PC-3 (cell line): ENCODE data around the gene CEP131. TPM values are rescaled to one million over a fixed set of nuclear protein-coding genes. Genes with fewer than 3 reads are reported as not detected.

ENCODE experiments used
- ATAC-seq: fragments of 200-7000 bp; cut with Tn5 transposase; 2 replicates; pipeline ENCODE4 v1.9.1; 2020; ENCODE audit warnings: mild to moderate bottlenecking, moderate library complexity
- BruUV-seq: library from RNA; stranded (reverse); fragments of 400-500 nt; replicated peaks from 2 replicates; lab custom pipeline; 2021; lab: Mats Ljungman, UMichigan
- CTCF ChIA-PET: fragments of 300-600 bp; sonication (Branson Sonifier 250); formaldehyde crosslinking; loops from one replicate; lab custom pipeline; 2022; ENCODE audit warnings: antibody characterized with exemption; lab: Charles Lee
- POLR2A ChIA-PET: fragments of 300-600 bp; sonication (Branson Sonifier 250); formaldehyde crosslinking; loops from one replicate; lab custom pipeline; 2022; ENCODE audit warnings: antibody characterized with exemption; ENCODE audit not compliant: unreplicated experiment; lab: Charles Lee
- DNase-seq: peaks from one replicate; pipeline ENCODE4 v3.0.0-alpha.2; 2015
- H2AFZ ChIP-seq: fragments of 300-600 bp; sonication (generic); 2 replicates; pipeline ENCODE4 v1.6.0; 2016; ENCODE audit warnings: antibody characterized with exemption, low read length
- H3F3A ChIP-seq: fragments of 300-600 bp; sonication (generic); one replicate; pipeline ENCODE4 v1.6.0; 2017; ENCODE audit warnings: antibody characterized with exemption, low read length, control low read depth, mild to moderate bottlenecking; ENCODE audit not compliant: unreplicated experiment
- H3K27ac ChIP-seq: fragments of 300-600 bp; sonication (generic); 2 replicates; pipeline ENCODE4 v1.5.1; 2016; ENCODE audit warnings: mild to moderate bottlenecking, low read length
- H3K27me3 ChIP-seq: fragments of 300-600 bp; sonication (generic); 2 replicates; pipeline ENCODE4 v1.6.1; 2016; ENCODE audit warnings: low read length, mixed read lengths
- H3K36me3 ChIP-seq: fragments of 300-600 bp; sonication (generic); 2 replicates; pipeline ENCODE4 v1.6.1; 2016; ENCODE audit warnings: low read depth, mixed run types, low read length, mixed read lengths
- H3K4me1 ChIP-seq: fragments of 300-600 bp; sonication (generic); 2 replicates; pipeline ENCODE4 v1.5.1; 2016; ENCODE audit warnings: low read length; ENCODE audit not compliant: insufficient read depth
- H3K4me2 ChIP-seq: fragments of 300-600 bp; sonication (generic); 2 replicates; pipeline ENCODE4 v1.6.0; 2016; ENCODE audit warnings: low read length
- H3K4me3 ChIP-seq: fragments of 300-600 bp; sonication (generic); 2 replicates; pipeline ENCODE4 v1.5.1; 2016; ENCODE audit warnings: mild to moderate bottlenecking, low read length, mixed read lengths
- H3K79me2 ChIP-seq: fragments of 300-600 bp; sonication (generic); 2 replicates; pipeline ENCODE4 v1.6.1; 2017; ENCODE audit warnings: low read length, mixed read lengths
- H3K9ac ChIP-seq: fragments of 300-600 bp; sonication (generic); 2 replicates; pipeline ENCODE4 v1.6.0; 2016; ENCODE audit warnings: mild to moderate bottlenecking, low read length
- H3K9me2 ChIP-seq: fragments of 300-600 bp; sonication (generic); replicated peaks from 2 replicates; pipeline ENCODE4 v1.6.1; 2016; ENCODE audit warnings: mixed run types, low read length, mixed read lengths
- H3K9me3 ChIP-seq: fragments of 300-600 bp; sonication (generic); 2 replicates; pipeline ENCODE4 v1.6.1; 2016; ENCODE audit warnings: low read length, mixed read lengths
- H4K20me1 ChIP-seq: fragments of 300-600 bp; sonication (generic); 2 replicates; pipeline ENCODE4 v1.6.1; 2016; ENCODE audit warnings: low read length, mixed read lengths
- CTCF ChIP-seq: fragments of 300-600 bp; sonication (generic); conservative IDR thresholded peaks from 2 replicates; pipeline ENCODE4 v1.5.1; 2017; ENCODE audit warnings: antibody characterized with exemption, low read depth, mild to moderate bottlenecking, low read length
- EZH2 ChIP-seq: fragments of 300-600 bp; sonication (generic); IDR thresholded peaks from one replicate; pipeline ENCODE4 v1.6.1; 2017; ENCODE audit warnings: antibody characterized with exemption, mild to moderate bottlenecking, low read length; ENCODE audit not compliant: unreplicated experiment
- EZH2phosphoT487 ChIP-seq: fragments of 300-600 bp; sonication (generic); IDR thresholded peaks from 2 replicates; pipeline ENCODE4 v1.6.1; 2018; ENCODE audit warnings: mild to moderate bottlenecking, antibody characterized with exemption, low read length, borderline replicate concordance
- intact Hi-C: fragments of 100-400 bp; cut with micrococcal nuclease; formaldehyde crosslinking; loops from 2 replicates; pipeline ENCODE4 v1.9.0; 2023
- total RNA-seq: library from RNA; depleted of rRNA; stranded (reverse); fragments of >200 nt; gene quantifications from 2 replicates; pipeline ENCODE4 v1.2.3, GENCODE V29; 2014

Gene CEP131
- total RNA-seq, 1 experiment from 2014 or later, result 32.1 TPM

- Histone ChIP-seq H3K4me2 (no peak overlapping the region), H3F3A (no peaks in the 10 kb centered on the region), H3K36me3 (no peaks in the 10 kb centered on the region), H3K79me2 (no peaks in the 10 kb centered on the region), H3K9me2 (no peaks in the 10 kb centered on the region), H4K20me1 (no peaks in the 10 kb centered on the region), H3K27me3 (no peaks in the 10 kb centered on the region), H3K9me3 (no peaks in the 10 kb centered on the region), H3K9ac (no peak overlapping the region), H3K4me3 (no peak overlapping the region), H3K27ac (no peak overlapping the region), H3K4me1 (no peaks in the 10 kb centered on the region), H2AFZ (no peak overlapping the region)
- POLR2A ChIA-PET, result no interaction called here
- intact Hi-C loops, result no loop called here
- TF ChIP-seq EZH2phosphoT487 (no peak), CTCF (no peak), EZH2 (no peak)
- no peak for ATAC-seq
- DNase-seq, result no peak
- CTCF ChIA-PET, result no interaction called here
- BruUV-seq, result no TSS peak
Measured at GRCh38 chr17:81206657-81207056, 16.1 kb downstream of the CEP131 start.

GRCh38 chr17:81206166-81206565 is 16.6 kb downstream of the CEP131 start:
- Histone ChIP-seq H3K36me3 (no peaks in the 10 kb centered on the region), H3K27ac (no peak overlapping the region), H4K20me1 (no peaks in the 10 kb centered on the region), H3K79me2 (no peaks in the 10 kb centered on the region), H3K9ac (no peak overlapping the region), H3K4me2 (no peak overlapping the region), H3F3A (no peaks in the 10 kb centered on the region), H3K9me3 (no peaks in the 10 kb centered on the region), H2AFZ (no peak overlapping the region), H3K9me2 (no peaks in the 10 kb centered on the region), H3K27me3 (no peaks in the 10 kb centered on the region), H3K4me1 (no peaks in the 10 kb centered on the region), H3K4me3 (no peak overlapping the region)
- BruUV-seq, result no TSS peak
- ATAC-seq (no peak), DNase-seq (no peak)
- CTCF ChIA-PET, result no interaction called here
- POLR2A ChIA-PET, result no interaction called here
- intact Hi-C loops, result no loop called here
- TF ChIP-seq EZH2 (no peak), EZH2phosphoT487 (no peak), CTCF (no peak)

- DNase-seq (no peak), ATAC-seq (no peak)
- H3K9ac ChIP-seq, result no peak overlapping the region
- no peak overlapping the region for H2AFZ ChIP-seq
- H3K4me3 ChIP-seq, result no peak overlapping the region
- H3K36me3 ChIP-seq, result no peaks in the 10 kb centered on the region
- H3K79me2 ChIP-seq, result no peaks in the 10 kb centered on the region
- no peak overlapping the region for H3K27ac ChIP-seq
- H3K9me2 ChIP-seq, result no peaks in the 10 kb centered on the region
- POLR2A ChIA-PET, result no interaction called here
- BruUV-seq, result no TSS peak
- CTCF ChIA-PET, result no interaction called here
- no peaks in the 10 kb centered on the region for H4K20me1 ChIP-seq
- H3K27me3 ChIP-seq, result no peaks in the 10 kb centered on the region
- no peak overlapping the region for H3K4me2 ChIP-seq
- no peaks in the 10 kb centered on the region for H3K4me1 ChIP-seq
- no peaks in the 10 kb centered on the region for H3K9me3 ChIP-seq
- intact Hi-C loops, result no loop called here
- TF ChIP-seq CTCF (no peak), EZH2phosphoT487 (no peak), EZH2 (no peak)
- H3F3A ChIP-seq, result no peaks in the 10 kb centered on the region
Measured at GRCh38 chr17:81204578-81204977, 18.2 kb downstream of the CEP131 start.
